GM18502 (cell line): Measurements from ENCODE around the gene SUPT20HL2.
"Not testable (repeated sequence)": the region's sequence is repeated elsewhere in the genome, so short reads cannot be mapped to it uniquely, and the experiment has no call there.

Experiments used
- ATAC-seq: cut with Tn5 transposase; IDR thresholded peaks from one replicate; pipeline ENCODE4 v1.9.1; 2021; ENCODE audit warnings: mild to moderate bottlenecking; ENCODE audit not compliant: unreplicated experiment, poor library complexity

SUPT20HL2 gene

DNA sequence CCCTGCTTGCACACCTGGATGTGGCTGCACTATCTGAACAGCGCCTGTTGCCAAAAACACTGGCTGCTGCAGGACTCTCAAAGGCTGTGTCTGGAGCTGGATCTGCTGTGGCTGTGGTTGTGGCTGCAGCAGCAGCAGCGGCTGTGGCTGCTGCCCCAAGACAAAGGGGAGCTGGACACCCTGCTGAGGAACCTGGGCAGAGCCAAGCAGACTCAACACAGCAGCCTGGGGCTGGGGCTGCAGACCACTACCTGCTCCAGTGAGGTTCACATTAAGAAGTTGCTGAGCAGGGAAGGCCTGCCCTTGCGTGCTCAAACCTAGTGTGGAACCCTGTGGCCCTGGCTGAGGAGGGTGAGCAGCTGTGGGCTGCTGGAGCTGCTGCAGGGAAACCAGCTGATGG lies 3.0 kb downstream of the SUPT20HL2 start:
- ATAC-seq, result not testable (repeated sequence)

DNA sequence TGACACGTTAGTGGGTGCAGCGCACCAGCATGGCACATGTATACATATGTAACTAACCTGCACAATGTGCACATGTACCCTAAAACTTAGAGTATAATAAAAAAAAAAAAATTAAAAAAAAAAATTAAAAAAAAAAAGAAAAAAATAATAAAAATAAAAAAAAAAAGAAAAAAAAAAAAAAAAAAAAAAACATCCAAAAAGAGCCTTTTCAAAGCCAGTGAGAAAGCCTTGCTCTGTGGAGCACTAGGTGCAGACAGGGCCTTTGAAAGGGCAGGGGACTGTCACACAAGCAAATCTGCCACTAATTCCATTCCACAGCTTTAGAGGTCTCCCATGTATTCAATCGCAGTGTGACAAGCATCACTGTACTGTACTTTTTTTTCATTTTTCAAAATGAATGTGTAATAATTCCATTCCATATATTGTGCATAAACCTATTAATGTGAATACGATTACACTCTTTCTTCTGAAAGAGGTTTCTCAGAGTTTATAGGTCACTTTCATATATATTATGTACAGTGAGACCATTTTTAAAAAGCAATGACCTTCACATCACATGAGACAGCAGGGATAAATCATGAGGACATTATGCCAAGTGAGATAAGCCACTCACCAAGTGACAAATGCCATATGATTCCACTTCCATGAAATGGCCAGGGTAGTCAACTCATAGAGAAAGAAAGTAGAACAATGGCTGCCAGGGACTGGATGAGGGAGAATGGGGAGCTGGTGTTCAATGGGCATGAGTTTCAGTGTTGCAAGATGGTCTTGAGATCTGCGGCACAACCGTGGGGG lies 4.1 kb downstream of the SUPT20HL2 start:
- ATAC-seq, result not testable (repeated sequence)

DNA sequence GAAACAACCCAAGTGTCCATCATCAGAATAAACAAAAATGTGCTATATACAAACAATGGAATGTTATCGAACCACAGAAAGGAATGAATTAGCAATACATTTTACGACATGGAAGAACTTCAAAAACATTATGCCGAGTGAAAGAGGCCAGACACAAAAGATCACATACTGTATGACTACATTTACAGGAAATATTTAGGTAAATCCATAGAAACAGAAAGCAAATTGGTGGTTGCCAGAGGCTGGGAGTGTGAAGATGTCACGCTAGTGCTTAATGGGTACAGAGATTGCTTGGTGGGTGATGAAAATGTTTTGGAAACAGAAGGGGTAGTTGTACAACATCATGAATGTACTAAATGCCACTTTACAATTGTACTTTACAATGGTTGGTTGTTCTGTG lies 5.1 kb downstream of the SUPT20HL2 start:
- ATAC-seq, result not testable (repeated sequence)

DNA sequence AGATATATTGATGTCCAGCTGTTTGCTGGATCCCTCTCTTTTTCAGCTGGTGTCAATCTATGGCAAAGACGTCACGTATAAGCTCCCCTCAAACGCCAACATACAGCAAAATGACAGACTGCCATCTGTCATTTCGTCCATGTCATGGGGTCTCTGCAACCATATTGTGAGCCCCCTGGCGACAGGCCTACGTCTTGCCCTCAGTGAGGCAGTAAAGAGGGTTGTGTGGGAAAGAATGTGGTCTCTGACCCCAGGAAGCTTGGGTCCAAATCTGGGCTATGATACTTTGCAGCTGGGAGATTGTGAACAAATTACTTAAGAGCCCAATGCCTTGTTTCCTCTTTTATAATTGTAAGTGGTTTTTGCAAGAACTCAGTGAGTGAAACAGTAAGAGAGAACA lies 7.4 kb downstream of the SUPT20HL2 start:
- no peak for ATAC-seq

- no peak for ATAC-seq
Measured at GRCh38 chrX:24305905-24306304, 8.0 kb downstream of the SUPT20HL2 start.

GRCh38 chrX:24301806-24302205 lies 12.1 kb downstream of the SUPT20HL2 start:
- no peak for ATAC-seq

DNA sequence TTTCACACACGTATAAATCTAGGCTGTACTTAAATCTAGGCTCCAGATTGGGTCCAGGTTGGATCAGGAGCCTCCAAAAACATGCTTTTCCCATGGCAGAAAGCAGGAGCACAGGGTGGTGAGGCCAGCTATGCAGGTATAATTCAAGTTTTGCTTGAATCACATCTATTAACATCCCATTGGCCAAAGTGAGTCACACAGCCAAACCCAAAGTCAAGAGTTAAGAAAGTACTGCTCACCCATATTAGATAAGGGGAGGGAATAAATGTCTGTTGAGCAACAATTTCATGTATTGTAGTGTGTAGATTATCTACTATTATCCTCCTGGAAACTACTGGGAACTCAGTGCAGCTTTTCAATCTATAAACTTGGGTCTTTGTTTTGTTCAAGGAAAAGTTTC lies 12.8 kb downstream of the SUPT20HL2 start:
- no peak for ATAC-seq

GRCh38 chrX:24298191-24298590 lies 15.7 kb downstream of the SUPT20HL2 start:
- ATAC-seq, result no peak

- ATAC-seq, result no peak
Measured at GRCh38 chrX:24294619-24295018, 19.2 kb downstream of the SUPT20HL2 start.

GRCh38 chrX:24293412-24293811 lies 20.5 kb downstream of the SUPT20HL2 start:
- no peak for ATAC-seq

- no peak for ATAC-seq
Measured at GRCh38 chrX:24292353-24292752, 21.5 kb downstream of the SUPT20HL2 start.

GRCh38 chrX:24285082-24285481 lies 28.8 kb downstream of the SUPT20HL2 start:
- ATAC-seq, result no peak

- no peak for ATAC-seq
Measured at GRCh38 chrX:24283127-24283794, 30.6 kb downstream of the SUPT20HL2 start.

- no peak for ATAC-seq
Measured at GRCh38 chrX:24282381-24283126, 31.3 kb downstream of the SUPT20HL2 start.

- ATAC-seq, result no peak
Measured at GRCh38 chrX:24277405-24277804, 36.5 kb downstream of the SUPT20HL2 start.

DNA sequence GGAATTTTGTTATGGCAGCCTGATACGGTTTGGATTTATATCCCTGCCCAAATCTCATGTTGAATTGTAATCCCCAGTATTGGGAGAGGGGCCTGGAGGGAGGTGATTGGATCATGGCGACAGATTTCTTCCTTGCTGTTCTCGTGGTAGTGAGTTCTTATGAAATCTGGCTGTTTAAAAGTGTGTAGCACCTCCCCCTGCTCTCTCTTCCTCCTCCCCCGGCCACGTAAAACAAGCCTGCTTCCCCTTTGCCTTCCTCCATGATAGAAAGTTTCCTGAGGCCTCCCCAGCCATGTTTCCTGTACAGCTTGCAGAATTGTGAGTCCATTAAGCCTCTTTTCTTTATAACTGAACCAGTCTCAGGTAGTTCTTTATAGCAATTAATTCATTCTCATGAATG lies 37.9 kb downstream of the SUPT20HL2 start:
- no peak for ATAC-seq

DNA sequence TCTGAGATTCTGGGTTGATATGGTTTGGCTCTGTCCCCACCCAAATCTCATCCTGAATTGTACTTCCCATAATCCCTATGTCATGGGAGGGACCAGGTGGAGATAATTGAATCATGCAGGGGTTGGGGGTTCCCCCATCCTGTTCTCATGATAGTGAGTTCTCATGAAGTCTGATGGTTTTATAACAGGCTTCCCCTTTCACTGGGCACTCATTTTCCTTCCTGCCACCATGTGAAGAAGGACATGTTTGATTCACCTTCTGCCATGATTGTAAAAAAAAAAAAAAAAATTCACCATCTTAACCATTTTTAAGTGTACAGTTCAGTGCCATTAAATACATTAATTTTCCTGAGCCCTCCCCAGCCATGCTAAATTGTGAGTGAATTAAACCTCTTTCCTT lies 42.6 kb downstream of the SUPT20HL2 start:
- ATAC-seq, result no peak

DNA sequence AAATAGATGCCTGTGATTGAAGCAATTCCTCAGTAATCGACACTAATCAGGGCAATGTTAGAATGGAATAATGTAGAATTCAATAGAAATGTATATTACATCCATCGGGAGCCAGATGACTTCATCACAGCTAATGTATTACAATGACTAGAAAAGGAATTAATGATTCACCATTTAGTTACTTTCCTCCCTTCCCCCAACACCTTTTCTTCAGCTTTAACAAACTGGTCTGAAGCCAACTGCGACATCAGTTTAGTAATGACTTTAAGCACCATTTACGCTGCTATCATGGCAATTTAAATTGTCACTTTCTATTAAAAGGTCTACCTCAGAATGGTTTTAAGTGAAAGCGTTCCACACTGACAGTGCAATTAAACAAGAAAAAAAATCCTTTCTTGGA lies 45.1 kb downstream of the SUPT20HL2 start:
- ATAC-seq, result no peak

- ATAC-seq, result no peak
Measured at GRCh38 chrX:24266996-24267395, 46.9 kb downstream of the SUPT20HL2 start.

DNA sequence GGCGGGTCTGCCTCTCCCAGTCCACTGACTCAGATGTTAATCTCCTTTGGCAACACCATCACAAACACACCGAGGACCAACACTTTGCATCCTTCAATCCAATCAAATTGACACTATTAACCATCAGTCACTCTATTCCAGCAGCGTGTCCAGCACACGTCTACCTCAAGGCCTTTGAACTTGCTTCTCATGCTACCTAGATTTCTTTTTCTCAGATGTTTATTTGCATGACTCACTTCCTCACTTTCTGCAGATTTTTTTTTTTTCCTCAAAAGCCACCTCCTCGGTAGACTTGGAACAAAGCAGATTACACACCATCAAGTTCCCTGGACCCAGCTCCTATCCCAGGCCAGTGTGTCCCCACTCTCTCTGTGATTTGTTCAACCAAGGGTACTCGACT lies 49.5 kb downstream of the SUPT20HL2 start:
- no peak for ATAC-seq

DNA sequence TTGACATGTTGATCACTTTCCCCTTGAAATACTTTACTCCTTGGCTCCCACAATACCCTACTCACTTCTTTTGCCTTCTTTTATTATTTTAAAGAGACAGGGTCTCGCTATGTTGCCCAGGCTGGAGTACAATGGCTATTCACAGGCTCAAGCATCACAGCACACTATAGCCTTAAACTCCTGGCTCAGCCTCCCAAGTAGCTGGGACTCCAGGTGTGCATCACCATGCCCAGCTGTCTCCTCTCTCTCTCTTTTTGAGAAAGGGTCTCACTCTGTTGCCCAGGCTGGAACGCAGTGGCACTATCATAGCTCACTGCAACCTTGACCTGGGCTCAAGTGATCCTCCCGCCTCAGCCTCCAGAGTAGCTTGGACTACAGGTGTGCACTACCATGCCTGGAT lies 51.6 kb downstream of the SUPT20HL2 start:
- ATAC-seq, result no peak
